Vagina (tissue), 2 donors: Measurements from ENCODE around the gene ABHD2. TPM values are rescaled to one million over a fixed set of nuclear protein-coding genes. Genes with fewer than 3 reads are reported as not detected.

ENCODE experiments used
- DNase-seq, 2 donors: peaks; one replicate each; pipeline ENCODE4 v3.0.0-alpha.2; 2017; ENCODE audit errors: extremely low spot score in 2 of 2
- H3K27ac ChIP-seq: fragments of 200-600 bp; sonication (generic); one replicate; pipeline ENCODE4 v1.5.1; 2019
- H3K27me3 ChIP-seq: fragments of 200-600 bp; sonication (generic); one replicate; pipeline ENCODE4 v1.5.1; 2019
- H3K36me3 ChIP-seq, 2 donors: fragments of 200-600 bp; sonication (generic); one replicate each; pipeline ENCODE4 v1.5.1; 2017 to 2019
- H3K4me1 ChIP-seq: fragments of 200-600 bp; sonication (generic); one replicate; pipeline ENCODE4 v1.5.1; 2019
- H3K4me3 ChIP-seq, 2 donors: fragments of 200-600 bp; sonication (generic); 1 replicate in 1 of 2; 2 replicates in 1 of 2; pipeline ENCODE4 v1.5.1; 2016 to 2019
- H3K9me3 ChIP-seq: fragments of 200-600 bp; sonication (generic); one replicate; pipeline ENCODE4 v1.5.1; 2019
- POLR2A ChIP-seq, 2 donors: fragments of 450-650 bp; IDR thresholded peaks; one replicate each; pipeline ENCODE4 v1.6.1; 2017; ENCODE audit warnings: antibody characterized with exemption in 2 of 2, mild to moderate bottlenecking in 2 of 2, moderate library complexity in 2 of 2
- POLR2AphosphoS5 ChIP-seq, 2 donors: sonication (generic); formaldehyde crosslinking; IDR thresholded peaks; one replicate each; pipeline ENCODE4 v1.9.0; 2017; ENCODE audit warnings: antibody characterized with exemption in 2 of 2, mild to moderate bottlenecking in 2 of 2, low read depth in 1 of 2; ENCODE audit not compliant: insufficient read depth in 1 of 2
- intact Hi-C: fragments of 100-400 bp; cut with DNase I; formaldehyde crosslinking; loops from one replicate; pipeline ENCODE4 v1.15.1; 2023
- total RNA-seq: library from RNA; depleted of rRNA; stranded (reverse); fragments of >200 nt; gene quantifications from one replicate; pipeline ENCODE4 v1.2.3, GENCODE V29; 2016
- TF ChIP-seq, protein P1 (sequence below), 3 experiments: fragments of 450-650 bp in 2 of 3; fragments of 200-600 bp in 1 of 3; sonication (generic) in 1 of 3; IDR thresholded peaks; one replicate each; pipeline ENCODE4 v1.5.1; 2017 to 2019; ENCODE audit warnings: antibody characterized with exemption in 3 of 3, mild to moderate bottlenecking in 2 of 3, moderate library complexity in 2 of 3

ABHD2 gene, protein sequence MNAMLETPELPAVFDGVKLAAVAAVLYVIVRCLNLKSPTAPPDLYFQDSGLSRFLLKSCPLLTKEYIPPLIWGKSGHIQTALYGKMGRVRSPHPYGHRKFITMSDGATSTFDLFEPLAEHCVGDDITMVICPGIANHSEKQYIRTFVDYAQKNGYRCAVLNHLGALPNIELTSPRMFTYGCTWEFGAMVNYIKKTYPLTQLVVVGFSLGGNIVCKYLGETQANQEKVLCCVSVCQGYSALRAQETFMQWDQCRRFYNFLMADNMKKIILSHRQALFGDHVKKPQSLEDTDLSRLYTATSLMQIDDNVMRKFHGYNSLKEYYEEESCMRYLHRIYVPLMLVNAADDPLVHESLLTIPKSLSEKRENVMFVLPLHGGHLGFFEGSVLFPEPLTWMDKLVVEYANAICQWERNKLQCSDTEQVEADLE
- total RNA-seq: 33.6 TPM

DNA sequence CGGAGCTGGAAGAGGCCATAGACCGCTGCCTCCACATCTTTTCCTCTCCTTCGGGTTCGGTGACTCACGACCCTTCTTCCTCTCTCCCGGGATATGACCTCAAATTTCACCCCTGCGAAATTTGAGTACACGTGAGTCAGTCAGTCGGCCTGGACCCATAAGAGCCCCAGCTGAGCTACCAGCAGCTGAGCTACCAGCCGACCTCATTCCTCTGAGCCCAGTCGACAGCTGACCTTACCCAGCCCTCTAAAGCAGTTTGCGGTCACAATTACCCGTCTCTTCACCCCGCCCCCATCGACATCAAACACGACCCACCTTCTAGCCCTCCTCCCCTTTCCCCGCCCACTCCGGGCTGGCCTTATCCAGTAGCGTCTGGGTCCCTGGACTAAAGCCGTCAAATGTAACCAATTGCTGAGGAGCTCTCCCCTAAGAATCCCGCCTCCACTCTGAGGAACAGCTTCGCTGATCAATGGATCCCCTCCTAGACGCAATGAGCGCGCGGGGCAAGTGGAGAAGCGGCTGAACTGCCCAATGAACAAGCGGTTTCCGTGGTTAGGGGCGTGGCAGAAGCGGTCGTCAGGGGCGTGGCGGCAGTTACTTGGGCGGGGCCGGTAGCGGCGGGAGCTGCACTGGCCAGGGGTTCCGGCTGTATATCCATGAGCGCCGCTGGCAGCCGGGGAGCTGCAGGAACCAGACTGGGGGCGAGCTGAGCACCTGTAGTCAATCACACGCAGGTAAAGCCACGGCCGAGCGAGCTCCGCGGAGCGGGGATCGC lies at the start of gene ABHD2:
Gene ABHD2 (plus strand): TSS at position 627 of the 775 bp plus-strand sequence. CDS start 27,872 bp downstream, outside the sequence.
- intact Hi-C loops: no loop called here
- Histone ChIP-seq H3K27ac (peak within 1 kb of the TSS; percentile 94), H3K27me3 (no peaks in the 10 kb centered on the region), H3K36me3 (no peaks in the 10 kb centered on the region), H3K4me1 (peaks cover 44% of the 10 kb centered on the region), H3K9me3 (no peaks in the 10 kb centered on the region), H3K4me3 (peak within 1 kb of the TSS; percentile 82 to 99)
- peak; percentile 99 to 100 for DNase-seq
- TF ChIP-seq POLR2A (IDR thresholded peaks at IDR 0.05) (peak; percentile 12 to 82), POLR2AphosphoS5 (IDR thresholded peaks at IDR 0.05; ENCODE audit: insufficient read depth in 1 of 2, low read depth in 1 of 2) (peak; percentile 95)
- TF ChIP-seq, protein P1, sequence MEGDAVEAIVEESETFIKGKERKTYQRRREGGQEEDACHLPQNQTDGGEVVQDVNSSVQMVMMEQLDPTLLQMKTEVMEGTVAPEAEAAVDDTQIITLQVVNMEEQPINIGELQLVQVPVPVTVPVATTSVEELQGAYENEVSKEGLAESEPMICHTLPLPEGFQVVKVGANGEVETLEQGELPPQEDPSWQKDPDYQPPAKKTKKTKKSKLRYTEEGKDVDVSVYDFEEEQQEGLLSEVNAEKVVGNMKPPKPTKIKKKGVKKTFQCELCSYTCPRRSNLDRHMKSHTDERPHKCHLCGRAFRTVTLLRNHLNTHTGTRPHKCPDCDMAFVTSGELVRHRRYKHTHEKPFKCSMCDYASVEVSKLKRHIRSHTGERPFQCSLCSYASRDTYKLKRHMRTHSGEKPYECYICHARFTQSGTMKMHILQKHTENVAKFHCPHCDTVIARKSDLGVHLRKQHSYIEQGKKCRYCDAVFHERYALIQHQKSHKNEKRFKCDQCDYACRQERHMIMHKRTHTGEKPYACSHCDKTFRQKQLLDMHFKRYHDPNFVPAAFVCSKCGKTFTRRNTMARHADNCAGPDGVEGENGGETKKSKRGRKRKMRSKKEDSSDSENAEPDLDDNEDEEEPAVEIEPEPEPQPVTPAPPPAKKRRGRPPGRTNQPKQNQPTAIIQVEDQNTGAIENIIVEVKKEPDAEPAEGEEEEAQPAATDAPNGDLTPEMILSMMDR (IDR thresholded peaks at IDR 0.05): no peak

DNA sequence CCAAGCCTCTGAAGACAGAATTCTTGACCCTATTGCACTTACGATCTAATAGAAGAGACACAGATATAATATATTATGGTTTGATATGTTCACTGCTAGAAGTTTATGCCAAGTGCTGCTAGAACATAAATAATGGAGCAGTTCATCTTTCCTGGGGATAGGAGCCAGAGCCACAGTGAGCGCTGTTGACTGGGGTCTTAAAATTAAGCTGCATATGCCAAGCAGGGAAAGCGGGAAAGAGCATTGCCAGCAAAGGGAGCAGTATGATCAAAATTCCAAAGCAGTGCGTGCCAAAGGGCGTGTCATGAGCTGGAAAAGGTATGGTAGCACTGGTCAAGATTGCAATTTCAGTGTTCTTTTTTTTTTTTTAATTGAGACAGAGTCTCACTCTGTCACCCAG lies 49.1 kb upstream of the ABHD2 start:
- TF ChIP-seq, protein P1 (IDR thresholded peaks at IDR 0.05): no peak
- no peak for TF ChIP-seq POLR2AphosphoS5 (IDR thresholded peaks at IDR 0.05; ENCODE audit: insufficient read depth in 1 of 2, low read depth in 1 of 2)
- TF ChIP-seq POLR2A (IDR thresholded peaks at IDR 0.05): no peak
- Histone ChIP-seq H3K4me3 (no peak overlapping the region), H3K36me3 (no peaks in the 10 kb centered on the region), H3K4me1 (no peaks in the 10 kb centered on the region), H3K27me3 (no peaks in the 10 kb centered on the region), H3K9me3 (no peaks in the 10 kb centered on the region), H3K27ac (no peak overlapping the region)
- DNase-seq: no peak
- intact Hi-C loops: no loop called here

DNA sequence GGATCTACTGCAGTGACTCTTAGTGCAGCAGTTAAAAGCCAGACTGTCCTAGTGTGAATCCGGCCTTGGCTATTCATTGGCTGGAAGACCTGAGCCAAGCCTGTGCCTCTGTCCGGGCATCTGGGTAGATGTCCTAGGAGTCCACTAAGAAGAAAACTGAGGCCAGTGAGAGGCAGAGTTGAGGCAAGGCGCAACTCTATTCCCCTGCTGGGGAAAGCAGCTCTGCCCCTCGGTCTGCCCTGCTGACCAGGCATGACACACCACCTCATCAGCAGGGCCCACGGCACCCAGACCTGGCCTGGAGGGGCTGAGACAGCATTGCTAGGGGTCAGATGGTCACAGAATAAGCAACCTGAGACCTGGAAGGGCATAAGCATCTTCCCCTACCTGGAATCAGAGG lies 46.7 kb upstream of the ABHD2 start:
- Histone ChIP-seq H3K27ac (peak overlapping the region; percentile 39), H3K4me1 (no peaks in the 10 kb centered on the region), H3K4me3 (no peak overlapping the region), H3K36me3 (no peaks in the 10 kb centered on the region), H3K27me3 (no peaks in the 10 kb centered on the region), H3K9me3 (no peaks in the 10 kb centered on the region)
- intact Hi-C loops: no loop called here
- TF ChIP-seq, protein P1 (IDR thresholded peaks at IDR 0.05): no peak
- TF ChIP-seq POLR2A (IDR thresholded peaks at IDR 0.05) (no peak), POLR2AphosphoS5 (IDR thresholded peaks at IDR 0.05; ENCODE audit: insufficient read depth in 1 of 2, low read depth in 1 of 2) (no peak)
- DNase-seq: no peak

DNA sequence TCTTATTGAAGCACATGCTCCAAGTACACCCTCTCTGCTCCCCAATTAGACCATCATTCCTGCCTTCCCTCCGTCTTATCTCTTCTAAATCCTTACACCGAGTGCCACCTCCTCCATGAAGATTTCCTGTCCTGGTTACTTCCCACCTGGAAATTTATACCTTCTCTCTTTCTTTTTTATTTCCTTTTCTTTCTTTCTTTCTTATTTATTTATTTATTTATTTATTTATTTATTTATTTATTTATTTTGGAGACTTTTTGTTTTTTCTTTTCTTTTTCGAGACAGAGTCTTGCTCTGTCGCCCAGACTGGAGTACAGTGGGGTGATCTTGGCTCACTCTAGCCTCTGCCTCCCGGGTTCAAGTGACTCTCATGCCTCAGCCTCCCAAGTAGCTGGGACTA lies 45.9 kb upstream of the ABHD2 start:
- TF ChIP-seq POLR2A (IDR thresholded peaks at IDR 0.05): no peak
- TF ChIP-seq, protein P1 (IDR thresholded peaks at IDR 0.05): no peak
- no peak for TF ChIP-seq POLR2AphosphoS5 (IDR thresholded peaks at IDR 0.05; ENCODE audit: insufficient read depth in 1 of 2, low read depth in 1 of 2)
- Histone ChIP-seq H3K9me3 (no peaks in the 10 kb centered on the region), H3K27me3 (no peaks in the 10 kb centered on the region), H3K4me1 (no peaks in the 10 kb centered on the region), H3K27ac (no peak overlapping the region), H3K36me3 (no peaks in the 10 kb centered on the region), H3K4me3 (no peak overlapping the region)
- no peak for DNase-seq
- intact Hi-C loops: no loop called here
